ENCODE measurements around the gene ANXA8. TPM values are rescaled to one million over a fixed set of nuclear protein-coding genes. Genes with fewer than 3 reads are reported as not detected.
"Not testable (repeated sequence)": the region's sequence is repeated elsewhere in the genome, so short reads cannot be mapped to it uniquely, and the experiment has no call there.

ANXA8 gene
- total and polyA plus RNA-seq, 4 donors, result 0.09 to 1.6 (median 1.1) TPM

GRCh38 chr10:47468731-47469528, 15.0 kb downstream of the ANXA8 start:
- not testable (repeated sequence) for H3K4me1 ChIP-seq (ENCODE audit: control insufficient read depth in 4 of 4, insufficient read depth in 4 of 4, low read length in 3 of 4); H3K27ac ChIP-seq (ENCODE audit: low read depth in 1 of 2, low read length in 2 of 2); H3K9me3 ChIP-seq (ENCODE audit: control insufficient read depth in 4 of 4, low read length in 3 of 4); H3K4me3 ChIP-seq (ENCODE audit: low read depth in 1 of 3, low read length in 3 of 3); DNase-seq (ENCODE audit: low spot score); H3K9ac ChIP-seq (ENCODE audit: low read depth in 1 of 2, low read length in 2 of 2); H3K27me3 ChIP-seq (ENCODE audit: control insufficient read depth in 4 of 4, insufficient read depth in 4 of 4, low read length in 3 of 4); H3K36me3 ChIP-seq (ENCODE audit: control insufficient read depth in 4 of 4, insufficient read depth in 3 of 4, low read depth in 1 of 4, low read length in 3 of 4)
- WGBS, result 92% methylated on average over 15 of the region's 20 CpGs

GRCh38 chr10:47467957-47468356, 16.0 kb downstream of the ANXA8 start:
- not testable (repeated sequence) for H3K4me3 ChIP-seq (ENCODE audit: low read depth in 1 of 3, low read length in 3 of 3); DNase-seq (ENCODE audit: low spot score); H3K9me3 ChIP-seq (ENCODE audit: control insufficient read depth in 4 of 4, low read length in 3 of 4); H3K4me1 ChIP-seq (ENCODE audit: control insufficient read depth in 4 of 4, insufficient read depth in 4 of 4, low read length in 3 of 4); H3K36me3 ChIP-seq (ENCODE audit: control insufficient read depth in 4 of 4, insufficient read depth in 3 of 4, low read depth in 1 of 4, low read length in 3 of 4); H3K27ac ChIP-seq (ENCODE audit: low read depth in 1 of 2, low read length in 2 of 2); H3K9ac ChIP-seq (ENCODE audit: low read depth in 1 of 2, low read length in 2 of 2); H3K27me3 ChIP-seq (ENCODE audit: control insufficient read depth in 4 of 4, insufficient read depth in 4 of 4, low read length in 3 of 4)
- WGBS, result 92% methylated on average over 5 of the region's 7 CpGs

GRCh38 chr10:47467458-47467857, 16.5 kb downstream of the ANXA8 start:
- H3K27ac ChIP-seq (ENCODE audit: low read depth in 1 of 2, low read length in 2 of 2), result not testable (repeated sequence)
- 95% methylated on average over 5 of the region's 5 CpGs for whole genome bisulfite sequencing

DNA sequence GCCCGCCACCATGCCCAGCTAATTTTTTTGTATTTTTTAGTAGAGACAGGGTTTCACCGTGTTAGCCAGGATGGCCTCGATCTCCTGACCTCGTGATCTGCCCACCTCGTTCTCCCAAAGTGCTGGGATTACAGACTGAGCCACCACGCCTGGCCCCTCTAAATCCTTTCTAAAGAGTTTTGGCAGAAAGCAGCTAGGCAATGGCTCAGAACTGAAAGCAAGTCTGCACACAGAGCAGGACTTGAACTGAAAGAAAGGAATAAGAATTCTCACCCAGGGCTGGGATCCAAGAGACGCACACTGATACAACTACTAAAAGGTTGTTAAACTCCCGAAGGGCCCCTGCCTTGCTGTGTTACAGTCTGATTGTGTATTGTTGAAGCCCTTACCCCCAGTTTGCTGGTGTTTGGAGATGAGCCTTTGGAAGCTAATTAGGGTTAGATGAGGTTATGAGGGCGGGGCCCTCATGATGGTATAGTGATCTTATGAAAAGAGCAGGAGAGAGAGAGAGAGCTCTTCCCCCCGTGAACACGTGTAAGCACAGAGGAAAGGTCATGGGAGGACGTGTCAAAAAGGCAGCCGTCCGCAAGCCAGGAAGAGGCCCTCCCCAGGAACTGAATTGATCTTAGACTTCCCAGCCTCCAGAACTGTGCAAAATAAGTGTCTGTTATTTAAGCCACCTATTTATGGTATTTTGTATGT, 18.5 kb downstream of the ANXA8 start:
- not testable (repeated sequence) for H3K4me1 ChIP-seq (ENCODE audit: control insufficient read depth in 4 of 4, insufficient read depth in 4 of 4, low read length in 3 of 4); H3K27ac ChIP-seq (ENCODE audit: low read depth in 1 of 2, low read length in 2 of 2); DNase-seq (ENCODE audit: low spot score); H3K9ac ChIP-seq (ENCODE audit: low read depth in 1 of 2, low read length in 2 of 2); H3K4me3 ChIP-seq (ENCODE audit: low read depth in 1 of 3, low read length in 3 of 3); H3K27me3 ChIP-seq (ENCODE audit: control insufficient read depth in 4 of 4, insufficient read depth in 4 of 4, low read length in 3 of 4); H3K36me3 ChIP-seq (ENCODE audit: control insufficient read depth in 4 of 4, insufficient read depth in 3 of 4, low read depth in 1 of 4, low read length in 3 of 4); H3K9me3 ChIP-seq (ENCODE audit: control insufficient read depth in 4 of 4, low read length in 3 of 4)
- WGBS, result 81% methylated on average over 14 of the region's 14 CpGs

More at GRCh38 chr10:47467458-47467857, 16.5 kb downstream of the ANXA8 start:
- not testable (repeated sequence) for H3K27me3 ChIP-seq (ENCODE audit: control insufficient read depth in 4 of 4, insufficient read depth in 4 of 4, low read length in 3 of 4); H3K4me1 ChIP-seq (ENCODE audit: control insufficient read depth in 4 of 4, insufficient read depth in 4 of 4, low read length in 3 of 4); H3K36me3 ChIP-seq (ENCODE audit: control insufficient read depth in 4 of 4, insufficient read depth in 3 of 4, low read depth in 1 of 4, low read length in 3 of 4); H3K9ac ChIP-seq (ENCODE audit: low read depth in 1 of 2, low read length in 2 of 2); H3K4me3 ChIP-seq (ENCODE audit: low read depth in 1 of 3, low read length in 3 of 3); H3K9me3 ChIP-seq (ENCODE audit: control insufficient read depth in 4 of 4, low read length in 3 of 4); DNase-seq (ENCODE audit: low spot score)

DNA sequence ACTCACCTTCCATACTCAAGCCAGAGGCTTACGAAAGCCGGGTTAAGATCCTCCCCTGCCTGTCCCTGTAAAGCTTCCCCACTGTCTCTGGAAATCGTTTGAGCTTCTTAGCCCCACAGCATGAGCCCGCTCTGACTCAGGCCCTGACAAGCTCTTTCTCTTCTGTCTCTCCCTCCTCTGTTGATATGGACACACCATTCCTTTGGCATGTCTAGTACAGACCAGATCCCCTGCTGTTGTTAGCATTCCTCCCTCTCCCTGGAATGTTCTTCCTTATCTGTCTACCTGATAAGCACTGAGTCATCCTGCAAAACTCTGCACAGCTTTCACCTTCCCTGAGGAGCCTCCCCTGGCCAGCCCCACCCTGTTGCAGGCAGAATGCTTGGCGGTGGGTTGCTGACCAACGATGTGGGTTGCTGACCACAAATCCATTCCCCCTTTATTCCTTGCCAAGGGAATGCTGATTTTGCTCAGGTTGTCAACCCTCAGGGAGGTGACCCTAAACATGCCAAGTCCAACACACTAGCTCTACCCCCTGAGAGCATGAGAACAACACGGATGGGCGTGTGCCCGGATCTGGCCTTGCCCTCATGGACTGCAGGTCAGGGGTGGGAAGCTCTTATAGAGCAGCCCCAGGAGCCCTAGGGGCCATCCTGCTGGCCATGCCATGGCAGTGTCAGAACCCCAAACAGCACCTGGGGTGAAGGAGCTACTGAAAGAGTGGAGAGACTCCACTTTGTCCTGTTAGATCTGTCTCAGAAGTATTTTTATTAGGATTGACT, 21.1 kb downstream of the ANXA8 start:
- not testable (repeated sequence) for H3K27ac ChIP-seq (ENCODE audit: low read depth in 1 of 2, low read length in 2 of 2); H3K4me3 ChIP-seq (ENCODE audit: low read depth in 1 of 3, low read length in 3 of 3); H3K36me3 ChIP-seq (ENCODE audit: control insufficient read depth in 4 of 4, insufficient read depth in 3 of 4, low read depth in 1 of 4, low read length in 3 of 4); H3K4me1 ChIP-seq (ENCODE audit: control insufficient read depth in 4 of 4, insufficient read depth in 4 of 4, low read length in 3 of 4); H3K9ac ChIP-seq (ENCODE audit: low read depth in 1 of 2, low read length in 2 of 2); H3K27me3 ChIP-seq (ENCODE audit: control insufficient read depth in 4 of 4, insufficient read depth in 4 of 4, low read length in 3 of 4); DNase-seq (ENCODE audit: low spot score); H3K9me3 ChIP-seq (ENCODE audit: control insufficient read depth in 4 of 4, low read length in 3 of 4)
- WGBS, result 91% methylated on average over 3 of the region's 9 CpGs
